Spinal cord (tissue), 10 donors: ENCODE data around the gene C6orf15. TPM values are rescaled to one million over a fixed set of nuclear protein-coding genes. Genes with fewer than 3 reads are reported as not detected.

Experiments used
- DNase-seq, 6 donors: peaks; one replicate each; pipeline versions ENCODE4 v3.0.0 to v3.0.0-alpha.2; 2013 to 2015; ENCODE audit warnings: low spot score in 6 of 6, low read depth in 4 of 6
- H3K27ac ChIP-seq: one replicate; pipeline ENCODE4 v1.5.1; 2013; ENCODE audit warnings: low read depth, low read length, control low read depth
- H3K27me3 ChIP-seq: one replicate; pipeline ENCODE4 v1.6.1; 2013; ENCODE audit warnings: low read length; ENCODE audit not compliant: control insufficient read depth, insufficient read depth
- H3K36me3 ChIP-seq: one replicate; pipeline ENCODE4 v1.6.1; 2013; ENCODE audit warnings: low read length; ENCODE audit not compliant: control insufficient read depth, insufficient read depth
- H3K4me1 ChIP-seq: one replicate; pipeline ENCODE4 v1.6.1; 2013; ENCODE audit warnings: low read length; ENCODE audit not compliant: control insufficient read depth, insufficient read depth
- H3K4me3 ChIP-seq: one replicate; pipeline ENCODE4 v1.5.1; 2013; ENCODE audit warnings: low read depth, low read length, control low read depth
- H3K9me3 ChIP-seq: one replicate; pipeline ENCODE4 v1.6.1; 2013; ENCODE audit warnings: low read length; ENCODE audit not compliant: control insufficient read depth, insufficient read depth
- WGBS: methylation state at CpG from one replicate; pipeline ENCODE4 v1.1.5; 2013; ENCODE audit warnings: missing lambda C conversion rate; ENCODE audit not compliant: insufficient coverage; 5-methylcytosine and 5-hydroxymethylcytosine counted together
- polyA plus RNA-seq, 2 donors: library from polyadenylated mRNA; unstranded; fragments of 120-200 nt; gene quantifications; one replicate each; pipeline ENCODE4 v1.2.1, GENCODE V29; 2013; ENCODE audit not compliant: insufficient read length in 2 of 2
- total RNA-seq, 2 donors: library from RNA; depleted of rRNA in 1 of 2; stranded (reverse); fragments of 120-200 nt in 1 of 2; fragments of >200 nt in 1 of 2; gene quantifications; one replicate each; pipeline versions ENCODE4 v1.2.3 to v1.2.4, GENCODE V29; 2013 to 2014
- donor health status: healthy.

The C6orf15 gene
- total and polyA plus RNA-seq, 4 donors = not detected

DNA sequence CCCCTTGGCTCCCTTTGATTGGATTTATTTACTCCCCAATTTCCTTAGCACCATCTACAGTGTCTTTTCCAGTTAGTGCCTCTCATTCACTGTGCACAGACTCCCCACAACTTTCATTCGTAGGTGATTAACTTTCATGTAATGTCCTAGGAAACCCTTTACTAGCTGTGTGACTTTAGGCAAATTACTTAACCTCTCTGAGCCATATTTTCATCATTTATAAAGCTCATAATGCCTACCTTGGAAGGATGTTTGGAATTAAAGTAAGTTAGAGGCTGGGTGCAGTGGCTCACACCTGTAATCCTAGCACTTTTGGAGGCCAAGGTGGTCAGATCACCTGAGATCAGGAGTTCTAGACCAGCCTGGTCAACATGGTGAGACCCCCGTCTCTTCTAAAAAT, 20.1 kb downstream of the C6orf15 start:
- Histone ChIP-seq H3K27ac (no peak overlapping the region), H3K36me3 (no peaks in the 10 kb centered on the region), H3K4me3 (no peak overlapping the region), H3K27me3 (no peaks in the 10 kb centered on the region), H3K4me1 (peaks cover 8% of the 10 kb centered on the region), H3K9me3 (no peaks in the 10 kb centered on the region)
- DNase-seq = no peak
- WGBS = no CpG with 5 or more reads among the region's 2 CpGs

DNA sequence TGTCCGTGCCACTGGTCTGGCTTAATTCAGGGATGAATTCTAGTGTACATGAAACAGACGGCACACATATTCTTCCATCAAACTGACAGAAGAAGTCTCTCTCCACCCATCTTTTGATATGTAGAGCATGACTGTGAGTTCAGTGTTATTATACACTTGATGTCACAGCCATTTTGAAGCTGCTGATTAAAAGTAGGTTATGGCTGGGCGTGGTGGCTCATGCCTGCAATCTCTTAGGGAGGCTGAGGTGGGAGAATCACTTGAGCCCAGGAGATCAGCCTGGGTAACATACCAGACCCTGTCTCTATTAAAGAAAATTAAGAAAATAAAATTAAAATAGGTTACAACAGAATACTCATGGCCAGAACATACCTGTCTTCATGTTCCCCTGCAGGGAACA, 20.7 kb downstream of the C6orf15 start:
- WGBS = no CpG with 5 or more reads among the region's 3 CpGs
- Histone ChIP-seq H3K36me3 (no peaks in the 10 kb centered on the region), H3K4me3 (no peak overlapping the region), H3K27me3 (no peaks in the 10 kb centered on the region), H3K27ac (no peak overlapping the region), H3K9me3 (no peaks in the 10 kb centered on the region), H3K4me1 (peaks cover 8% of the 10 kb centered on the region)
- no peak for DNase-seq

DNA sequence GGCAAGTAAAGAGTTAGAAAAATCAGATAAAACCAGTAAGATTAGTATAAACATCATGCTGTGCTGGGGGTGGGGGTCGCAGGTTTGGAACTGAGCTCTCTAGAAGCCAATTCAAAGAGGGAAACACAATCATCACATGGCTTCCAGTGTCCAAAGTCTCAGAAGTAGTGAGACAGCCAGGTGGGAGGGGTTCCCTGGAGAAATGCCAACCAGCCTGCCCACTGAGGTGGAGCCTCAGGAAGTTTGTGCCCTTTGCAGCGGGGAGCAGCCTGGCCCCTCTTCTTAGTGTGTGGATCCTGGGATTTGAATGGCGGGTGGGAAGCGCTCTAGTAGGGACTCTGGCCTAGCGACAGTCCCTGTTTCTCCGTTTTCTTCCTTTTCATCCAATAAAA, 21.4 kb downstream of the C6orf15 start:
- WGBS = 40% methylated on average over 1 of the region's 6 CpGs
- peaks cover 8% of the 10 kb centered on the region for H3K4me1 ChIP-seq
- no peaks in the 10 kb centered on the region for H3K27me3 ChIP-seq

DNA sequence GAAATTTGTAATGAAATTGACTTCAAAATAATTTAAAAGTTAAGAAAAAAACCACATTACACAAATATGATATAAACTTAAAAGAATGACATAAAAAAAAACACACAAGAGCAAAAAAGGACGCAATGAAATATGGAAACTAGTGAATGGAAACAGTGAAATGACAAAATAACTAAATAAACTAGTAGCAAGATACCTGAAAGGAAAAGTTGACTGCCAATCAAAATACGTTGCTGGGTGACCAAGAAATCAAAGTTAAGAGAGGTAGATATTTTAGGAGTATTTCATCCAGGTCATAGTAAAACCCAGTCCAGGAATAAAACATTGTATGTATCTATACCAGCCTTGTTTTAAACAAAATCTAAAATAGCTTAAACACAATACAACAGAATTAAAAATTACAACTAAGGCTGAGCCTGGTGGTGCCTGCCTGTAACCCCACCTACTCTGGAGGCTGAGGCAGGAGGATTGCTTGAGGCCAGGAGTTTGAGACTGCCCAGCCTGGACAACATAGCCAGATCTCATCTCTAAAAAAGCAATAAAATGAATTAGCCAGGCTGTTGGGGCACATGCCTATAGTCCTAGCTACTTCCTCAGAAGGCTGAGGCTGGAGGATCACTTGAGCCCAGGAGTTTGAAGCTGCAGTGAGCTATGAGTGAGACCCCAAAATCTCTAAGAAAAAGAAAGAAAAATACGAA, 22.0 kb downstream of the C6orf15 start:
- Histone ChIP-seq H3K9me3 (no peaks in the 10 kb centered on the region), H3K4me1 (peaks cover 8% of the 10 kb centered on the region), H3K27ac (no peak overlapping the region), H3K27me3 (no peaks in the 10 kb centered on the region), H3K4me3 (no peak overlapping the region), H3K36me3 (no peaks in the 10 kb centered on the region)
- DNase-seq = no peak
- WGBS = no CpG with 5 or more reads among the region's 3 CpGs

More for the DNA sequence above, 21.4 kb downstream of the C6orf15 start:
- Histone ChIP-seq H3K4me3 (no peak overlapping the region), H3K9me3 (no peaks in the 10 kb centered on the region), H3K27ac (no peak overlapping the region), H3K36me3 (no peaks in the 10 kb centered on the region)
- DNase-seq = no peak

DNA sequence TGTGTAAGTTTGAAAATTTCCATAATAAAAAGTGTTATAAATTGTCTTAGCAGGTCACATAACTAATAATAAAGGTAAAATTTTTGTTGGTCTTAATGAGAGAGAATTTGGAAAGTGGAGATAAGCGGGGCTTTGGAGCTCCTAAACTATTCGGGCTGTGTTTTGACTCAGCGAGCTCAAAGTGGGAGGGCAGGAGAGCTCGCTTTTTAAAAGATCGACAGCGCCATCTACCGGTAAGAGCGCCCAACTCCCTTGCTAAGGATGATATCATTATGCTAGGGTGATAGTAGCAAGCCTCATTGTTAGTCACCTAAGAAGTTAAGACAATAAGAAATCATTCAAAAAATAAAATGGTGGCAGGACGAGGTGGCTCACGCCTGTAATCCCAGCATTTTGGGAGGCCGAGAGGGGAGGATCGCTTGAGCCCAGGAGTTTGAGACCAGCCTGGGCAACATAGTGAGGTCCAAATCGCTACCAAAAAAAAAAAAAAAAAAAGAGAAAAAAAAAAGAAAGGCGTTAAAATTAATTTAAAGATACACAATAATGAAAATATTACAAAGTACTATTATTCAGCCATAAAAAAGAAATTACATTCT, 24.8 kb downstream of the C6orf15 start:
- Histone ChIP-seq H3K27ac (no peak overlapping the region), H3K4me3 (no peak overlapping the region), H3K9me3 (no peaks in the 10 kb centered on the region), H3K27me3 (no peaks in the 10 kb centered on the region), H3K36me3 (no peaks in the 10 kb centered on the region), H3K4me1 (no peaks in the 10 kb centered on the region)
- peak; percentile 79 to 97 (median 88) for DNase-seq
- 0% methylated on average over 8 of the region's 14 CpGs for WGBS

DNA sequence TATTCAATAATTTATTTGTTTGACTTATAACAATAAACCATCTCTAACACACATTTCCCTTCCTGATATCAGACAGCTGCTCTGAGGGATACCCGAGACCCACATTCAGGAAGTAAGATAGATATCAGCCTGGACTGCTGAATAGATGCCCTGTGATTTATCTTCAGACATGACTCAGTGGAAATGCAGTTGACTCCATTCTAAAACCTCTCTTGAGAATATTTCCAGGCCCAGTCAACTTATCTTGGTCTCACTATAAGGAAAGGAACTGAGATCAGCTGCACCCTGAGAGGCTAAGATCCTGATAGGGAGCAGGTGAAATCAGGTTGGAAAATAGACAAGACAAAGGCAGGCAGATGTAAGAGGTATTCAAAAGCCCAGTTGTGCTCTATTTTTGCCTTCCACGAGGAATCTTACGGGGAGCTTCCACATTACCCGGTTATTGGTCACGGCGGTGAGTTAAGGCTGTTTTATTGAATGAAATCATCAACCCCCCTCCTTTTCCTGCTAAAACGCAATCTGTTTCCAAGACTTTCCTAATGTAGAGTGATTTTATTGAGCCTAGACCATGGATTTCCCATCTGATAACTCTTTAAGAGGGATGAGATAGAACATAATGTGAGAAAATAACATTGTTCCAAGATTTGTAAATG, 25.5 kb downstream of the C6orf15 start:
- no peaks in the 10 kb centered on the region for H3K27me3 ChIP-seq
- 40% methylated on average over 1 of the region's 7 CpGs for WGBS
- no peak overlapping the region for H3K4me3 ChIP-seq
- no peaks in the 10 kb centered on the region for H3K36me3 ChIP-seq
- no peak overlapping the region for H3K27ac ChIP-seq
- no peaks in the 10 kb centered on the region for H3K4me1 ChIP-seq
- DNase-seq = no peak
- no peaks in the 10 kb centered on the region for H3K9me3 ChIP-seq

DNA sequence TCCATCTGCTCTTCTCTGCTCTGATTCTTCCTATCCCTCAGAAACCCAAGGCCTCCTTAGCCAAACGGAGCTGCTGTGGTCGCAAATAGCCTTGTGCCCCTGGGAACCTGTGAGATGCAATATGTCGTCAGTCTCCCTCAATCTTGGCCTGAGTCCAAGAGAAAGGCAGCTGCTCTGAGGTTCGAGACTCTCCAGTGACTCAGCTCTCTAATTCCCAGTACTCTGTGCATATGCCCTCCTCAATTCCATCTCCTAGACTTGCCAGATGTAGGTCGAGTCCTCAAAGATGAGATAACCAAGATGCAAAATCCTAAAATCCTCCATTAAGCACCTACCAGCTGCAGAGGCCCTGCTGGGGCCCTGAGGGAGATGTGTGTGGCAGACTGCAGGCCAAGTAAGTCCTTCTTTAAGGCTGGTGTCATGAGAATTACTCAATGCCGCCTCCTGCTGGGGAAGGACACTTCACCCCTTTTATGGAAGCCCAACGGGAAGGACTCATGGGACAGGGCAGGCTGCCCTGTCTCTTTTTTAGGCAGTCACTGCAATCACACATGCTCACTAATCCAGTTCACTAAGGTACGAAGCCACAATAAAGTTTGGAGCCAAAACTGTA, 28.5 kb downstream of the C6orf15 start:
- Histone ChIP-seq H3K27ac (no peak overlapping the region), H3K4me3 (no peak overlapping the region), H3K4me1 (peaks cover 6% of the 10 kb centered on the region), H3K9me3 (no peaks in the 10 kb centered on the region), H3K27me3 (no peaks in the 10 kb centered on the region), H3K36me3 (no peaks in the 10 kb centered on the region)
- DNase-seq = no peak
- WGBS = 29% methylated on average over 5 of the region's 8 CpGs

DNA sequence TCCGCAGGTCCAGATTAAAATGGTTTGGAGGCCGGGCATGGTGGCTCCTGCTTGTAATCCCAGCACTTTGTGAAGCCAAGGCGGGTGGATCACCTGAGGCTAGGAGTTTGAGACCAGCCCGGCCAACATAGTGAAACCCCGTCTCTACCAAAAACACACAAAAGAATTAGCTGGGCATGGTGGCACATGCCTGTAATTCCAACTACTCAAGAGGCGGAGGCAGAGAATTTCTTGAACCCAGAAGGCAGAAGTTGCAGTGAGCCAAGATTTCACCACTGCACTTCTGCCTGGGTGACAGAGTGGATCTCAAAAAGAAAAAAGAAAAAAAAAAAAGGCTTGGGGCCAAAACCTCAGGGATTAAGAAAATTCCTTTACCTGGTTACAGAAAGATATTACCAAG, 30.5 kb downstream of the C6orf15 start:
- Histone ChIP-seq H3K4me3 (no peak overlapping the region), H3K36me3 (no peaks in the 10 kb centered on the region), H3K4me1 (peaks cover 6% of the 10 kb centered on the region), H3K27me3 (no peaks in the 10 kb centered on the region), H3K27ac (no peak overlapping the region), H3K9me3 (no peaks in the 10 kb centered on the region)
- 68% methylated on average over 5 of the region's 6 CpGs for WGBS
- no peak for DNase-seq

DNA sequence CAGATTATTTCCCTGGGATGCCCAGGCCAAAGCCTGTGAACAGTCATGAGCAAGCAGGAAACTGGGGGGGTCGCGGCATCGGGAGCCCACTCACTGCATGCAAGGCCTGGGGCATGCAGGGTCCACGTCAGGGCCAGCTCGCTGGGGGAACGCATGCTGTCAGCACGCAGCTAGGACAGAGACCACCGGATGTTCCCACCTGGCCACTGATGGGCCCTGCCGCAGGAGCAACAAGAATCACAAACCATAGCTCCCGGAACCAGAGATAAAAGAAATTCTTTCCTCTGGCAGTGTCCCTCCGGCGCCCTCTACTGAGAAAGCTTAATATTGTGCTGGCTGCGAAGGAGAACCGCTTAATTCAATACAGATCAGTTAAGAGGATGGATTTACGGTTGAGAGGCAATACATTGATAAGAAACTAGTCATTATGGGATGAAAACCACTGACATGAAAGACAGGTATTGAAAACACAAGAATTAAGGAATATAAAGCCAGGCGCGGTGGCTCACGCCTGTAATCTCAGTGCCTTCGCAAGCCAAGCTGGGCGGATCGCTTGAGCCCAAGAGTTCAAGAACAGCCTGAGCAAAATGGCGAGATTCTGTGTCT, 32.6 kb downstream of the C6orf15 start:
- no peaks in the 10 kb centered on the region for H3K27me3 ChIP-seq
- 32% methylated on average over 19 of the region's 22 CpGs for WGBS
- H3K4me1 ChIP-seq = peaks cover 6% of the 10 kb centered on the region
- no peaks in the 10 kb centered on the region for H3K9me3 ChIP-seq
- H3K4me3 ChIP-seq = peak overlapping the region; percentile 22
- peak in 3 of 6 donors; percentile 59 to 95 (median 92) for DNase-seq
- H3K36me3 ChIP-seq = no peaks in the 10 kb centered on the region
- H3K27ac ChIP-seq = no peak overlapping the region
